ENCODE data around the gene ARHGEF37.
"Not testable (repeated sequence)": the region's sequence is repeated elsewhere in the genome, so short reads cannot be mapped to it uniquely, and the experiment has no call there.

Gene ARHGEF37

GRCh38 chr5:149564542-149565140 is 16.7 kb upstream of the ARHGEF37 start:
- not testable (repeated sequence) for H3K9ac ChIP-seq (ENCODE audit: low read depth, low read length, poor library complexity, severe bottlenecking); H3K4me2 ChIP-seq (ENCODE audit: low read depth, low read length, poor library complexity, severe bottlenecking); H3K79me2 ChIP-seq (ENCODE audit: insufficient read depth, low read length); H3F3A ChIP-seq (ENCODE audit: low read depth); H3K4me3 ChIP-seq (ENCODE audit: low read length, poor library complexity, severe bottlenecking); H2AFZ ChIP-seq (ENCODE audit: low read length); H3K27me3 ChIP-seq (ENCODE audit: insufficient read depth, low read length, poor library complexity, severe bottlenecking); H3K9me3 ChIP-seq (ENCODE audit: insufficient read depth, low read depth, low read length); H4K20me1 ChIP-seq (ENCODE audit: insufficient read depth, low read length, poor library complexity, severe bottlenecking); H3K36me3 ChIP-seq (ENCODE audit: insufficient read depth, low read length); H3K9me2 ChIP-seq (replicated peaks; ENCODE audit: low read depth, low read length)
- peaks cover 10% of the 10 kb centered on the region for H3K4me1 ChIP-seq (ENCODE audit: insufficient read depth, low read length, poor library complexity, severe bottlenecking)
- TF ChIP-seq CTCF (conservative IDR thresholded peaks at IDR 0.05; ENCODE audit: low read length), result peak; percentile 73

- Histone ChIP-seq H2AFZ (ENCODE audit: low read length) (no peak overlapping the region), H3K9me2 (replicated peaks; ENCODE audit: low read depth, low read length) (no peaks in the 10 kb centered on the region), H3K36me3 (ENCODE audit: insufficient read depth, low read length) (no peaks in the 10 kb centered on the region), H3K4me3 (ENCODE audit: low read length, poor library complexity, severe bottlenecking) (no peak overlapping the region), H3F3A (ENCODE audit: low read depth) (no peaks in the 10 kb centered on the region), H3K4me1 (ENCODE audit: insufficient read depth, low read length, poor library complexity, severe bottlenecking) (no peaks in the 10 kb centered on the region), H3K9ac (ENCODE audit: low read depth, low read length, poor library complexity, severe bottlenecking) (no peak overlapping the region), H3K79me2 (ENCODE audit: insufficient read depth, low read length) (no peaks in the 10 kb centered on the region), H3K27me3 (ENCODE audit: insufficient read depth, low read length, poor library complexity, severe bottlenecking) (no peaks in the 10 kb centered on the region), H4K20me1 (ENCODE audit: insufficient read depth, low read length, poor library complexity, severe bottlenecking) (no peaks in the 10 kb centered on the region), H3K9me3 (ENCODE audit: insufficient read depth, low read depth, low read length) (no peaks in the 10 kb centered on the region), H3K4me2 (ENCODE audit: low read depth, low read length, poor library complexity, severe bottlenecking) (no peak overlapping the region)
- TF ChIP-seq CTCF (conservative IDR thresholded peaks at IDR 0.05; ENCODE audit: low read length) (no peak), EZH2phosphoT487 (IDR thresholded peaks at IDR 0.05; ENCODE audit: borderline replicate concordance) (no peak)
Measured at GRCh38 chr5:149567226-149567625, 14.1 kb upstream of the ARHGEF37 start.

- no peaks in the 10 kb centered on the region for H3K9me2 ChIP-seq (replicated peaks; ENCODE audit: low read depth, low read length)
- H3K4me1 ChIP-seq (ENCODE audit: insufficient read depth, low read length, poor library complexity, severe bottlenecking), result peaks cover 7% of the 10 kb centered on the region
- H3K27me3 ChIP-seq (ENCODE audit: insufficient read depth, low read length, poor library complexity, severe bottlenecking), result no peaks in the 10 kb centered on the region
- H3K36me3 ChIP-seq (ENCODE audit: insufficient read depth, low read length), result no peaks in the 10 kb centered on the region
- no peaks in the 10 kb centered on the region for H3K79me2 ChIP-seq (ENCODE audit: insufficient read depth, low read length)
- no peaks in the 10 kb centered on the region for H3K9me3 ChIP-seq (ENCODE audit: insufficient read depth, low read depth, low read length)
- no peak overlapping the region for H3K4me3 ChIP-seq (ENCODE audit: low read length, poor library complexity, severe bottlenecking)
- no peak overlapping the region for H2AFZ ChIP-seq (ENCODE audit: low read length)
- H4K20me1 ChIP-seq (ENCODE audit: insufficient read depth, low read length, poor library complexity, severe bottlenecking), result no peaks in the 10 kb centered on the region
- H3F3A ChIP-seq (ENCODE audit: low read depth), result no peaks in the 10 kb centered on the region
- no peak overlapping the region for H3K9ac ChIP-seq (ENCODE audit: low read depth, low read length, poor library complexity, severe bottlenecking)
- TF ChIP-seq CTCF (conservative IDR thresholded peaks at IDR 0.05; ENCODE audit: low read length) (no peak), EZH2phosphoT487 (IDR thresholded peaks at IDR 0.05; ENCODE audit: borderline replicate concordance) (no peak)
- H3K4me2 ChIP-seq (ENCODE audit: low read depth, low read length, poor library complexity, severe bottlenecking), result no peak overlapping the region
Measured at GRCh38 chr5:149572170-149572569, 9.1 kb upstream of the ARHGEF37 start.

All from Loucy (cell line).